Omental fat pad (tissue), 4 donors: ENCODE results near the gene FUBP1. TPM values are rescaled to one million over a fixed set of nuclear protein-coding genes. Genes with fewer than 3 reads are reported as not detected.

Source experiments
- ATAC-seq: fragments of 150-250 bp; one replicate; pipeline ENCODE4 v1.9.1; 2016; ENCODE audit warnings: mild to moderate bottlenecking, moderate library complexity; ENCODE audit not compliant: low FRiP score
- DNase-seq: peaks from one replicate; pipeline ENCODE4 v3.0.0-alpha.2; 2019; ENCODE audit warnings: low spot score
- CTCF ChIP-seq, 3 donors: fragments of 450-650 bp; IDR thresholded peaks; one replicate each; pipeline ENCODE4 v1.5.1; 2016 to 2017; ENCODE audit warnings: antibody characterized with exemption in 3 of 3, mild to moderate bottlenecking in 3 of 3, moderate library complexity in 2 of 3
- total RNA-seq, 4 donors: library from RNA; depleted of rRNA; stranded (reverse); fragments of >200 nt; gene quantifications; one replicate each; pipeline ENCODE4 v1.1.0, GENCODE V29; 2016

Gene FUBP1
- total RNA-seq, 4 donors from 2014 or later = 70.2 to 152 (median 94.4) TPM

- ATAC-seq (no peak), DNase-seq (no peak)
- no peak for TF ChIP-seq CTCF (IDR thresholded peaks at IDR 0.05)
These were observed 2.3 kb downstream of the FUBP1 start for GRCh38 chr1:77976433-77977076.

- ATAC-seq (no peak), DNase-seq (no peak)
- TF ChIP-seq CTCF (IDR thresholded peaks at IDR 0.05) = no peak
These were observed 3.0 kb downstream of the FUBP1 start for GRCh38 chr1:77975907-77976306.

GRCh38 chr1:77975386-77975785 lies 3.5 kb downstream of the FUBP1 start:
- no peak for ATAC-seq
- no peak for DNase-seq
- TF ChIP-seq CTCF (IDR thresholded peaks at IDR 0.05) = no peak

- no peak for TF ChIP-seq CTCF (IDR thresholded peaks at IDR 0.05)
- DNase-seq (no peak), ATAC-seq (no peak)
These were observed 6.8 kb downstream of the FUBP1 start for GRCh38 chr1:77972080-77972479.

GRCh38 chr1:77970192-77970591 lies 8.7 kb downstream of the FUBP1 start:
- DNase-seq (no peak), ATAC-seq (no peak)
- TF ChIP-seq CTCF (IDR thresholded peaks at IDR 0.05) = no peak

- no peak for DNase-seq
- no peak for TF ChIP-seq CTCF (IDR thresholded peaks at IDR 0.05)
- no peak for ATAC-seq
These were observed 12.6 kb downstream of the FUBP1 start for GRCh38 chr1:77966291-77966690.

GRCh38 chr1:77961392-77961791 lies 17.5 kb downstream of the FUBP1 start:
- no peak for TF ChIP-seq CTCF (IDR thresholded peaks at IDR 0.05)
- ATAC-seq (no peak), DNase-seq (no peak)
